Transverse colon (tissue), 3 donors: Measurements from ENCODE around the gene VAV2.

Experiments
- CTCF ChIP-seq, 5 experiments: fragments of 200-600 bp in 3 of 5; fragments of 450-650 bp in 2 of 5; sonication (generic) in 3 of 5; IDR thresholded peaks; 1 replicate in 2 of 5; 2 replicates in 3 of 5; pipeline ENCODE4 v1.5.1; 2016 to 2017; ENCODE audit warnings: antibody characterized with exemption in 5 of 5, inconsistent platforms in 3 of 5, mild to moderate bottlenecking in 2 of 5, moderate library complexity in 1 of 5
- POLR2A ChIP-seq: fragments of 450-650 bp; IDR thresholded peaks from one replicate; pipeline ENCODE4 v1.6.1; 2016; ENCODE audit warnings: antibody characterized with exemption, mild to moderate bottlenecking, moderate library complexity

DNA sequence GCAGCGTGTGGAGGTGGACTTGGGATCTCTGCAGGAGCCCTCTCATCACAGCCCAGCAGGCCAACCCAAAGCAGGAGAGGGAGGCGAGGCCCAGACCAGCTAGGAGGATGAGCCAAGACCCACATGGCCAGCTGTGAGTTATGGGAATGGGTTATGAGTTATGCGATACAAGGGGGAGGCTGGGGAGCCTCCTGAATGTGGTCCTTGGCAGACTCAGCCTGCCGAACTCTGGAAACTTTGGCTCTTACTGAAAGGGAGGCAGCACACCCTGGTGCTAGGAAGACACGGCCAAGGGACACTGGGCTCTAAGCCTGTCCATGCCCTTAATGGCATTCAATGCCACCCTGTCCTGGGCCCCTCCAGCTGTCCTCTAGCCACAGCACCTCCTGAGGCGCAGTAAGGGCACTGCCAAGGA lies 7.7 kb upstream of the VAV2 start:
- TF ChIP-seq CTCF (IDR thresholded peaks at IDR 0.05): no peak
- no peak for TF ChIP-seq POLR2A
